Right atrium auricular region (tissue), 2 donors: ENCODE measurements around the gene KNSTRN. TPM values are rescaled to one million over a fixed set of nuclear protein-coding genes. Genes with fewer than 3 reads are reported as not detected.

ENCODE experiments used
- DNase-seq: peaks from one replicate; pipeline ENCODE4 v3.0.0-alpha.2; 2019; ENCODE audit warnings: low spot score
- H3K27ac ChIP-seq, 2 donors: fragments of 200-600 bp; sonication (generic); 1 replicate in 1 of 2; 2 replicates in 1 of 2; pipeline ENCODE4 v1.5.1; 2016 to 2019
- H3K27me3 ChIP-seq, 2 donors: fragments of 200-600 bp; sonication (generic); one replicate each; pipeline versions ENCODE4 v1.5.1 to v1.6.0; 2017 to 2019
- H3K36me3 ChIP-seq: fragments of 200-600 bp; sonication (generic); one replicate; pipeline ENCODE4 v1.5.1; 2016
- H3K4me1 ChIP-seq, 2 donors: fragments of 200-600 bp; sonication (generic); one replicate each; pipeline versions ENCODE4 v1.5.1 to v1.6.0; 2017 to 2019
- H3K4me3 ChIP-seq, 2 donors: fragments of 200-600 bp; sonication (generic); 1 replicate in 1 of 2; 2 replicates in 1 of 2; pipeline ENCODE4 v1.5.1; 2017 to 2019; ENCODE audit warnings: mild to moderate bottlenecking in 1 of 2, moderate library complexity in 1 of 2
- H3K9me3 ChIP-seq, 2 donors: fragments of 200-600 bp; sonication (generic); one replicate each; pipeline ENCODE4 v1.5.1; 2019
- total RNA-seq, 2 donors: library from RNA; depleted of rRNA; stranded (reverse); fragments of >200 nt; gene quantifications; one replicate each; pipeline ENCODE4 v1.1.0, GENCODE V29; 2016
- TF ChIP-seq, protein P1 (sequence below), 2 donors: fragments of 200-600 bp; sonication (generic); IDR thresholded peaks; one replicate each; pipeline ENCODE4 v1.5.1; 2019; ENCODE audit warnings: antibody characterized with exemption in 2 of 2

Gene KNSTRN
- total RNA-seq, 2 donors from 2014 or later: 8.4 to 12.9 TPM

DNA sequence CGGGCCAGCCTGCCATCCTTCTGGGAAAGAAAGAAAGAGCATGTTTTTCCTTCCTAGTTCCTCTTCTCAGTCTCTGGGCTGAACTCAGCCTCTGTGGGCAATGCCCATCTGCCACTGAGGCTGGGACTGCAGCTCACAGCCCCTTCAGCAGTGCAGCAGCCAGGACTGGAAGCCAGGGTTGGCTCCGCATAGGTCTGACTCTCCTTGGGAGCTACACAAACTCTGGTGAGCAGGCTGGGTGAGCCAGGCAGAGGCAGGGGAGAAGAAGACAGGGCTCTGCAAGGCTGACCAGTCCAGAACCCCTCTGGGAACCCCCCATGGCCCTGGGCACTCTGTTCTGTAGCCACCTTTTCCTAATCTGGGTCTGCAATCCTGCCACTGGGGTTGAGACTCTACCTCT is 20.9 kb upstream of the KNSTRN start:
- Histone ChIP-seq H3K27ac (no peak overlapping the region), H3K4me1 (peaks cover 0 to 28% of the 10 kb centered on the region in 2 donors), H3K27me3 (no peaks in the 10 kb centered on the region), H3K36me3 (no peaks in the 10 kb centered on the region), H3K9me3 (no peaks in the 10 kb centered on the region), H3K4me3 (no peak overlapping the region)
- DNase-seq: no peak
- TF ChIP-seq, protein P1, sequence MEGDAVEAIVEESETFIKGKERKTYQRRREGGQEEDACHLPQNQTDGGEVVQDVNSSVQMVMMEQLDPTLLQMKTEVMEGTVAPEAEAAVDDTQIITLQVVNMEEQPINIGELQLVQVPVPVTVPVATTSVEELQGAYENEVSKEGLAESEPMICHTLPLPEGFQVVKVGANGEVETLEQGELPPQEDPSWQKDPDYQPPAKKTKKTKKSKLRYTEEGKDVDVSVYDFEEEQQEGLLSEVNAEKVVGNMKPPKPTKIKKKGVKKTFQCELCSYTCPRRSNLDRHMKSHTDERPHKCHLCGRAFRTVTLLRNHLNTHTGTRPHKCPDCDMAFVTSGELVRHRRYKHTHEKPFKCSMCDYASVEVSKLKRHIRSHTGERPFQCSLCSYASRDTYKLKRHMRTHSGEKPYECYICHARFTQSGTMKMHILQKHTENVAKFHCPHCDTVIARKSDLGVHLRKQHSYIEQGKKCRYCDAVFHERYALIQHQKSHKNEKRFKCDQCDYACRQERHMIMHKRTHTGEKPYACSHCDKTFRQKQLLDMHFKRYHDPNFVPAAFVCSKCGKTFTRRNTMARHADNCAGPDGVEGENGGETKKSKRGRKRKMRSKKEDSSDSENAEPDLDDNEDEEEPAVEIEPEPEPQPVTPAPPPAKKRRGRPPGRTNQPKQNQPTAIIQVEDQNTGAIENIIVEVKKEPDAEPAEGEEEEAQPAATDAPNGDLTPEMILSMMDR (IDR thresholded peaks at IDR 0.05): no peak

DNA sequence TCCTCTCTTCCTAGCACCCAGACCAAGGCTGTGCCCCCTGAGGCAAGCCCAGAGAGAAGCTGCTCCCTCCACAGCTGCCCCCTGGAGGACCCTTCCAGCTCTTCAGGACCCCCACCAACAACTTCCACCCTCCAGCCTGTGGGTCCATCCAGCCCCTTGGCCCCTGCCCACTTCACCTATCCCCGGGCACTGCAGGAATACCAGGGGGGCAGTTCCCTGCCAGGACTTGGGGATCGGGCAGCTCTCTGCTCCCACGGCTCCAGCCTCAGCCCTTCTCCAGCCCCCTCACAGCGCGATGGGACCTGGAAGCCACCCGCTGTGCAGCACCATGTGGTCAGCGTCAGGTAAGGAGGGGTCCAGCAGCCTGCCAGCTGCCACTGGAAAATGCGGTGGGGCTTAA is 18.9 kb upstream of the KNSTRN start:
- no peaks in the 10 kb centered on the region for H3K36me3 ChIP-seq
- no peaks in the 10 kb centered on the region for H3K9me3 ChIP-seq
- H3K4me1 ChIP-seq: peaks cover 0 to 35% of the 10 kb centered on the region in 2 donors
- TF ChIP-seq, protein P1 (IDR thresholded peaks at IDR 0.05): no peak
- no peak for DNase-seq
- no peak overlapping the region for H3K27ac ChIP-seq
- H3K4me3 ChIP-seq: no peak overlapping the region
- H3K27me3 ChIP-seq: no peaks in the 10 kb centered on the region

DNA sequence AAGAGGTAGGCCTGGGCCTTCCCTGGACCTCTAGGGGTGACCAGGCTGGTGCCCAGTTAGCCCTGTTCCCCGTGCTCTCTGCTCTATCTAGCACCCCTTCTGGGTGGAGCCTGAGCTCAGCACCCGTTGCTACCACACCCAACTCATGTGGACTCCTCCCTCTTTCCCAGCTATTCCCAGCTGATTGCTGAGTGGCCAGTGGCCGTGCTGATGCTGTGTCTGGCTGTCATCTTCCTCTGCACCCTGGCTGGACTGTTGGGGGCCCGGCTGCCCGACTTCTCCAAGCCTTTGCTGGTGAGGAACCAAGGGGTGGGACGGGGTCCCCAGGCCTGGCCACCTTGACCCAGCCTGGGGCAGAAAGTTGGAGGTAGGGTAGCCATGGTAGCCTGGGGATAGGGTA is 18.3 kb upstream of the KNSTRN start:
- DNase-seq: no peak
- Histone ChIP-seq H3K4me3 (no peak overlapping the region), H3K9me3 (no peaks in the 10 kb centered on the region), H3K27me3 (no peaks in the 10 kb centered on the region), H3K36me3 (no peaks in the 10 kb centered on the region), H3K27ac (no peak overlapping the region), H3K4me1 (peaks cover 0 to 32% of the 10 kb centered on the region in 2 donors)
- TF ChIP-seq, protein P1 (IDR thresholded peaks at IDR 0.05): no peak

DNA sequence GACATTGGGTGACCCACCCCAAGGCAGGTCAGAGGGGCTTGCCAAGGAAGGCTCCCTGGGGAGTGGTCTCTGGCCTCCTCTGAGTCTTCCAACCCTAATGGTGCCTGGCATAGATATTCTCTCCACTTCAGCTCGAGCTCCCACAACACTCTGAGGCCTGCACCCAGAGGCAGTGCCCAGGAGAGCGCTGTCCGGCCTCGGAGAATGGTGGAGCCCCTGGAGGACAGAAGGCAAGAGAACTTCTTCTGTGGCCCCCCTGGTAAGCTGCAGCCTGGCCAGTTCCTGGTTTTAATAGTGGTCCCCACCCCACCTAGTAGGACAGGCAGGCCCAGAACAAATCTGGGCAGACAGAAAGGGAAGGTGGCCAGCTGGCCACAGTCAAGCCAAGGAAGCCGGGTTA is 17.5 kb upstream of the KNSTRN start:
- no peaks in the 10 kb centered on the region for H3K27me3 ChIP-seq
- no peak overlapping the region for H3K4me3 ChIP-seq
- H3K36me3 ChIP-seq: no peaks in the 10 kb centered on the region
- no peak for DNase-seq
- H3K27ac ChIP-seq: no peak overlapping the region
- H3K9me3 ChIP-seq: no peaks in the 10 kb centered on the region
- TF ChIP-seq, protein P1 (IDR thresholded peaks at IDR 0.05): no peak
- peaks cover 0 to 32% of the 10 kb centered on the region in 2 donors for H3K4me1 ChIP-seq

DNA sequence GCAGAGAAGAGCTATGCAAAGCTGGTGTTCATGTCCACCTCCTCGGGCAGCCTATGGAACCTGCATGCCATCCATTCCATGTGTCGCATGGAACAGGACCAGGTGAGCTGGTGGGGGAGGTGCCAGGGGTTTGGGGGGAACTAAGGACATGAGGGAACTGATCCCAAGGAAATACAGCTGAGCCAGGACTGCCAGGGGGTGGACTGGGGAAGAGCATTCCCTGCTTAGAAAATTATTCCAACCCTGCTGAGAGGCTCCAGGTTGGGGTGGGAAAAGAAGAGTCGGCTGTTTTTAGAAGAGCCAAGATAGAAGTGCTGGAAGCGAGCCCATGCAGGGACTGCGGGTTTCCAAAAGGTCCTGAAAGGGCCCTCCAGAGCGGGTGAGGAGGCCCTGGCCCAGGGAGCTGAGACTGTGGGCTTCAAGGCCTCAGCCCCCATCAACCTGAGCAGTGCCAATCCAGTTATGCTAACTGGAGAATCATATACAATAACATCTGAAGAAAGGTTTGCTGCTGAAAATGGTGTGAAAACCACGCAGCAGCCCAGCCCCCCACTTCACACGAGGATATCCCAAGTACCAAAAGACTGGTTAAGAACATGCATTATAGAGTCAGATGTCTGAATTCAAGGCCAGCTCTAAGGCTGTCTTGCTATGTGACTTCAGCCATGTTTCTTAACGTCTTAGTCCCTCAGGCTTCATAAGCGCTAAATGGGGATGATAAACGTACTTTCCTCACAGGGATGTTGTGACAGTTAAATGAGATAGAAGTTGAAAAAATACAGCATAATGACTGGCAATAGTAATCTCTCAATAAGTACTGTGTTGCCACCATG is 16.7 kb upstream of the KNSTRN start:
- Histone ChIP-seq H3K4me1 (peaks cover 0 to 32% of the 10 kb centered on the region in 2 donors), H3K27ac (peak overlapping the region; percentile 77 to 83)

More for the DNA sequence above, 16.7 kb upstream of the KNSTRN start:
- H3K27me3 ChIP-seq: no peaks in the 10 kb centered on the region
- TF ChIP-seq, protein P1 (IDR thresholded peaks at IDR 0.05): no peak
- H3K36me3 ChIP-seq: no peaks in the 10 kb centered on the region
- DNase-seq: no peak
- no peaks in the 10 kb centered on the region for H3K9me3 ChIP-seq
- H3K4me3 ChIP-seq: no peak overlapping the region
